H1 (cell line): Measurements from ENCODE around the gene YWHAE.

ENCODE experiments used
- CBX8 ChIP-seq: fragments of 300-800, 300-1000 bp; sonication (generic); IDR thresholded peaks from 2 replicates; pipeline ENCODE4 v1.7.1; 2016; ENCODE audit warnings: low read depth, low read length, borderline replicate concordance
- CEBPB ChIP-seq: IDR thresholded peaks from 2 replicates; pipeline ENCODE4 v1.6.1; 2012; ENCODE audit warnings: low read depth, low read length
- CTCF ChIP-seq, 3 experiments: IDR thresholded peaks; 1 replicate in 2 of 3; 2 replicates in 1 of 3; pipeline versions ENCODE4 v1.5.1 to v1.6.1; 2011; ENCODE audit warnings: low read length in 3 of 3, mild to moderate bottlenecking in 3 of 3, inconsistent platforms in 2 of 3, low read depth in 1 of 3, moderate library complexity in 1 of 3; ENCODE audit not compliant: insufficient read depth in 1 of 3; ENCODE audit errors: control extremely low read depth in 1 of 3
- EP300 ChIP-seq, 2 experiments: IDR thresholded peaks; 1 replicate in 1 of 2; 2 replicates in 1 of 2; pipeline ENCODE4 v1.6.1; 2011 to 2012; ENCODE audit warnings: low read depth in 2 of 2, low read length in 2 of 2, mild to moderate bottlenecking in 2 of 2, borderline replicate concordance in 1 of 2, inconsistent platforms in 1 of 2, moderate library complexity in 1 of 2
- FOSL1 ChIP-seq: IDR thresholded peaks from 2 replicates; pipeline ENCODE4 v1.6.1; 2011; ENCODE audit warnings: mild to moderate bottlenecking, low read depth, low read length, moderate library complexity; ENCODE audit not compliant: insufficient read depth
- RAD21 ChIP-seq, 2 experiments: IDR thresholded peaks in 1 of 2; conservative IDR thresholded peaks in 1 of 2; 2 replicates each; pipeline ENCODE4 v1.6.1; 2011; ENCODE audit warnings: low read depth in 2 of 2, low read length in 2 of 2, improper control_type of control experiment in 1 of 2, inconsistent platforms in 1 of 2, mild to moderate bottlenecking in 1 of 2, moderate library complexity in 1 of 2
- SP4 ChIP-seq: IDR thresholded peaks from 2 replicates; pipeline ENCODE4 v1.6.1; 2012; ENCODE audit warnings: low read length, inconsistent platforms
- TAF1 ChIP-seq: IDR thresholded peaks from 2 replicates; pipeline ENCODE4 v1.6.1; 2011; ENCODE audit warnings: mild to moderate bottlenecking, low read depth, low read length
- TEAD4 ChIP-seq: IDR thresholded peaks from 2 replicates; pipeline ENCODE4 v1.6.1; 2012; ENCODE audit warnings: low read depth, low read length, inconsistent platforms, mixed read lengths
- YY1 ChIP-seq: IDR thresholded peaks from 2 replicates; pipeline ENCODE4 v1.6.1; 2011; ENCODE audit warnings: low read depth, mild to moderate bottlenecking, low read length

DNA sequence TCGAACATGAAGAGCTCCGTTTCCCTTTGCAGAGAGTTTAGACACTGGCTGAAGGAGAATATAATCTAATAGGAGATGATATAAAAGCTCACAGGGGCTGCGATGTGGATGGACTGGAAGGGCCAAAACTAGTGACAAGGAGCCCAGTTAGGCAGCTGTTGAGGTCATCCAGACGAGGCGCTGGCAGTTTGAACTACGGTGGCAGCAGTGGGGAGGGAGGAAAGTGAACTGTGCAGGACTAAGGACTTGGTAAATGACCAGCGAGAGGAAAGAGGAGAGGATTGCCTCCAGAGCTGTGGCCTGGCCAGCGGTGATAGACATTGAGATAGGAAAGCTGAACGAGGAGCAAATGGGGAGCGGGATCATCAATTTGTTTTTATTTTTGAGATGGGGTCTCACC is 14.6 kb upstream of the YWHAE start:
- no peak for TF ChIP-seq FOSL1
- TF ChIP-seq CTCF (IDR thresholded peaks at IDR 0.05; ENCODE audit: control extremely low read depth in 1 of 3, insufficient read depth in 1 of 3, low read depth in 1 of 3, low read length in 3 of 3), result no peak
- TF ChIP-seq TAF1, result no peak
- TF ChIP-seq YY1, result no peak
- no peak for TF ChIP-seq SP4
- TF ChIP-seq RAD21 (IDR thresholded peaks at IDR 0.05 in 1 of 2, conservative IDR thresholded peaks at IDR 0.05 in 1 of 2; ENCODE audit: low read depth in 2 of 2, low read length in 2 of 2), result no peak
- no peak for TF ChIP-seq TEAD4
- TF ChIP-seq CEBPB, result no peak
- TF ChIP-seq CBX8, result no peak
- TF ChIP-seq EP300 (IDR thresholded peaks at IDR 0.05; ENCODE audit: borderline replicate concordance in 1 of 2, low read depth in 2 of 2, low read length in 2 of 2), result no peak
